ENCODE data around the gene PRKCH.
A peak's percentile ranks its signal among the peaks of the same experiment; 100 is the strongest.

Gene PRKCH

GRCh38 chr14:61355892-61356325, 34.5 kb downstream of the PRKCH start:
- DNase-seq = peak in 10 of 42 donors; percentile 5 to 55 (median 26)
- intact Hi-C loops (cut with DNase I) = no loop called here

DNA sequence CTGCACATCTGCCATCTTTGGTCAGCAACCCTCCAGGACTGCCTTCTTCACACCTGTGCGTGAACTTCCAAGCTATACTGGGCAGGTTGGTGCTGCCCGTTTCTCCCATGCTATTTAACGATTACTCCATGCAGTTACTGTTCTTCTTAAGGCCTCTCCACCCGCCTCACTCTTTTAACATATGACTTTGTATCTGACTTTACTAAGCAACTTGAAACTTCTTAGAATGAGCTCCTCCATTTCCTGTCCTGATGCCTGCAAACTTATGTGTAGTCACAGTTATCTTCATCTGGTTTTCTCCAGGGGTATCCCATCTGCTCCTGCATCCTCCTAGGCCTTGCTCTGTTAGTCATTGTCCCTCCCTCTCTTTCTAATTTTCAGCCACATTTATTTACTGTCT, 35.7 kb downstream of the PRKCH start:
- intact Hi-C loops (cut with DNase I) = no loop called here

DNA sequence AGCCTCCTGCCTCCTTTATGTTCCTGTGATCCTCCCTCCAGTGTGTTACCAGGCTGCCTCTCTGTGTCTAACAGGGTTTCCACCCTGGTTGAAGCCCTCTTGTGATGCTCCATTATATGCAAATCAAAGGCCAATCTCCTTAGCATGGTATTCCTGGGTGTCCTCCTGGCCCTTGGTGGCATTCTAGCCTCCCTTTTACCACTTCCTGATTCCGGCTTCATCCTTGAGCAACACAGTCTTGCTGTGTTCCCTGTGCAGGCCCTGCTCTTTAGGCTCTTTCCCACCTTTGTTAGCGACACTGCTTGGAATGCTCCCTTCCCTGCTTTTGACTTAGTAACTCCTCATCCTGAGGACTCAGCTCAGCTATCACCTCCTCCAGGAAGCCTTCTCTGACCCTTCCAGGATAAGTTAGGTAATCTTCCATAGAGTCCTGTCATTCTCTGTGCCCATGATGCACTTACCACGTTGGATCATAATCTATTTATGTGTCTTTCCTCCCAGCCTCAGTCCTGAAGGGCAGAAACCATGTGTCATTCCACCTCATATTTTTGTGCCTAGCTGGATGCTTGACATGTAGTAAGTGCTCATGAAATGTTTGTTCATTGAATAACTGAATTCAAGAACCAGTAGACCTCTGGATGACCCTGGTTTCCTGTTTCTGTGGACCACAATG, 37.3 kb downstream of the PRKCH start:
- DNase-seq = no peak
- intact Hi-C loops (cut with DNase I) = no loop called here

More for the DNA sequence above, 35.7 kb downstream of the PRKCH start:
- no peak for DNase-seq

DNA sequence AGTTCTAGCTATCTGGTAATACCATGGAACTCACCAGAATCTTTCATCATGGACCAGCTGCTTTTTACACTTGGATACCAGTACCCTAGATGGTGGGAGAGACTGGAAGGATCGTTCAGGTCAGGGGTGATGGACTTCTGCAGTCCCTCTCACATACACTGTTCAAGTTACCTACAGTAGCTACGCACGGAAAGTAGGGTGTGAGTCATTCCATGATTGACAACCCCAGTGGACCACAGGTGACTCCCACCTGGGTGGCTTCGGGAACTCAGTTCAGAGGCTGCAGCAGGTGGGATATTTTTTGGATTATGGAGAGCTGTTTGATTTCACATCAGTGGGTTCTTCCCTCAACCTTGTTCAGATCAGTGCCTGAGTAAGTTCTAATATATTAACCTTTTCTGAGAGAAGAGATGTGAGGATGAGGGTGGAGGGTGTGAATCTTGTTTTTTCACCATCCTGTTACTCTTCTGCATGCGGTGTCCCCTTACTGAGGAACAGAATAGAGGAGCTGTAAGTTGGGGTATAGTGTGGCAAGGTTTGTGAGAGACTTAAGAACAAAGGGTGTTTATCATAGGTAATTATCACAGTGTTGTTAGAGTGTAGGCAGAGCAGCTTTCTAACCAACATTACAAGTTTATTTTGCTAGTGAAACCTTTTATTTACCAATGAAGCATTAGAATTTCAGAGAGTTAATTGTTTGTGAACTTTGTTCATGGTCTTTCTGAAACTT, 39.6 kb downstream of the PRKCH start:
- intact Hi-C loops (cut with DNase I) = no loop called here
- no peak for DNase-seq

DNA sequence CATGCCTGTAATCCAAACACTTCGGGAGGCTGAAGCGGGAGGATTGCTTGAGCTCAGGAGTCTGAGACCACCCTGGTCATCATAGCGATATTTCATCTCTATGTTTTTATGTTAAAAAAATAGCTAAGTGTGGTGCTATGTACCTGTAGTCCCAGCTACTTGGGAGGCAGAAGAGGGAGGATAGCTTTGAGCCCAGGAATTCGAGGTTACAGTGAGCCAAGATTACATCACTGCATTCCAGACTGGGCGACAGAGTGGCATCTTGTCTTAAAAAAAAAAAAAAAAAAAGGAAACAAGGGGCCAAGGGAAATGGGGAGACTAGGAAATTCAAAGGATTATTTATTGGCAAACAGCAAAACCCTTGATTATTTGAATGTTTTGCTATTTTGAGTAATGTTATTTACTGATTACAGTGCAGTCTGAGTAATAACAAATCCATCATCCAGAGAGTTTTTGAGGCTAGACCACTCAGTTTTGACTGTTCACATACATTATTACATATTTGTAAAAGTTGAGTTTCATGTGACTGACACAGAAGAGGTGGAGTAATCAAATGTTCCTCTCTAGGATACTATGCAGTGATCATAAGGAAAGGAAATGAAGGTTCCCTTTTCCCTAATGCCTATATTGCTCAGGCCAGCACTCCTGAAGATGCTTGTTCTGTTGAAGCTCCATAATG, 40.8 kb downstream of the PRKCH start:
- no peak for DNase-seq
- intact Hi-C loops (cut with DNase I) = no loop called here

DNA sequence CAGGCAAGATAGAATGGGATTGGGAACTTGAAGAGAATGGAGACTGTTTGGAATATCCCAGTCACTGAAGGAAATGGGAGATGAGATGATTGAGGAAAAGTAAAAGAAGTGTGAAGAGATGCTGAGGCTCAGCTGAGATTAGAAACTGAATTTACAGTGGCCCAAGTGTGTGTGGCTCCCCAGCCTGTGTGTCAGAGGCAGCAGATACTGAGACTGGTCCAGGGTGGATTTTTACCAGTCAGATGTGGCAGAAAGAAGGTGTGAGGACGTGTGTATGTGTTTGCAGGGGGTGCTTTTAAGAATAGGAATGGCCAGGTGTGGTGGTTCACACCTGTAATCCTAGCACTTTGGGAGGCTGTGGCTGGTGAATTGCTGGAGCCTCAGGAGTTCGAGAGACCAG, 42.9 kb downstream of the PRKCH start:
- intact Hi-C loops (cut with DNase I) = no loop called here
- no peak for DNase-seq

GRCh38 chr14:61365667-61366212, 44.4 kb downstream of the PRKCH start:
- intact Hi-C loops (cut with DNase I) = no loop called here
- DNase-seq = no peak

DNA sequence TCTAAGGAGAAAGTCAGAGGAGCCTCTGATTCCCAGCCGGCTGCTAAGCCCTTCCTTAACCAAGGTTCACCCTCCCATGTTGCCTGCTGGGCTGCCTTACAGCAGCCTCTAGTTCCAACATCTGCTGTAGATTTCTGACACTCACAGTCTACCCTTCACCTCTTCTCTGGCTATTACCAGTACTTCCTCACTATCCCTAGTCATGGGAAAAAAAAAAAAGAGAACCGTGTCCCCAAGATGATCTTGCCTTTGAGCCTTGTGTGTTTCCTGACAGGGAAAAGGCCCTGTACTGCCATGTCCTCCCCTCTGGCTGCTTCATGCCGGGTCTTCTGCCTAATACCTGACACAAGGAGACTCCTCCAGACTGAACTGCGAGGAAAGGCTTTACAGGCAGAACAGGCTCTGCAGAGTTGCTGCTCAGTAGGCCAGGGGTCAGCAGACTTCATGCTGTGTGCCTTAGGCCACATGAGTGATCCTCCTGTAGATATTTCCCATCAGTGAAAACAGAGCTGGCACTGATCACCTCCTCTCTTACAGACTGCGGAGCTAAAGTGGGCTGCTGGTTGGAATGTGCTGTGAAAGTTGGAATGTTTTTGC, 46.8 kb downstream of the PRKCH start:
- intact Hi-C loops (cut with DNase I) = no loop called here
- DNase-seq = no peak

GRCh38 chr14:61368781-61369453, 47.5 kb downstream of the PRKCH start:
- intact Hi-C loops (cut with DNase I) = no loop called here

DNA sequence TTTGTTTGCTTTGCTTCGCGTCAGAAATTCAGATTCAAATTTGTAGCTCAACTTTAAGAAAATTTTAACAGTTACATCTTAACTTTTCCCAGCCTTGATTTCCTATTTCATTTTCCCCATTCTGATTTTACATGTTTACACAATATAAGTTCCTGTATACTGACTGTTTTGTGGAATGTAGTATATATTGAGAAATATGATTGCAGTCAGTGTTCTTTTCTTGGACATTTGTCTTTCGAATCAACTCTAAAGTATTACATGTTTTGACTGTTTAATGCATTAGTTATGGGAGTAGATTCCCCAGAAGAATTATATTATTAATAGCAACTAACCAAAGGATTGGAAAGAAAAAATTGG, 48.1 kb downstream of the PRKCH start:
- intact Hi-C loops (cut with DNase I) = no loop called here

More at GRCh38 chr14:61368781-61369453, 47.5 kb downstream of the PRKCH start:
- no peak for DNase-seq

GRCh38 chr14:61372379-61372778, 51.0 kb downstream of the PRKCH start:
- intact Hi-C loops (cut with DNase I) = no loop called here
- no peak for DNase-seq

More for the DNA sequence above, 48.1 kb downstream of the PRKCH start:
- DNase-seq = no peak

- intact Hi-C loops (cut with DNase I) = no loop called here
- no peak for DNase-seq
Observed at GRCh38 chr14:61372842-61373555, 51.6 kb downstream of the PRKCH start.

GRCh38 chr14:61374284-61374683, 52.9 kb downstream of the PRKCH start:
- intact Hi-C loops (cut with DNase I) = no loop called here

DNA sequence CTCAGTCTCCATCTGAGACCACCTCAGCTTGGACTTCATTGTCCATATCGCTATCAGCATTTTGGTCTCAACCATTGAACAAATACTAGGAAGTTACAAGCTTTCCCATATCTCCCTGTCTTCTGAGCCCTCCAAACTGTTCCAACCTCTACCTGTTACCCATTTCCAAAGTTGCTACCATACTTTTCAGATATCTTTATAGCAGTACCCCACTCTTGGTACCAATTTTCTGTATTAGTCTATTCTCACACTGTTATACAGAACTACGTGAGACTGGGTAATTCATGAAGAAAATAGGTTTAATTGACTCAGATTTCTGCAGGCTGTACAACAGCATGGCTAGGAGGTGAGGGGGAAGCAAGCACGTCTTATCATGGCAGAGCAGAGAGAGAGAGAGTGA, 53.8 kb downstream of the PRKCH start:
- no peak for DNase-seq
- intact Hi-C loops (cut with DNase I) = no loop called here

More at GRCh38 chr14:61374284-61374683, 52.9 kb downstream of the PRKCH start:
- DNase-seq = no peak

DNA sequence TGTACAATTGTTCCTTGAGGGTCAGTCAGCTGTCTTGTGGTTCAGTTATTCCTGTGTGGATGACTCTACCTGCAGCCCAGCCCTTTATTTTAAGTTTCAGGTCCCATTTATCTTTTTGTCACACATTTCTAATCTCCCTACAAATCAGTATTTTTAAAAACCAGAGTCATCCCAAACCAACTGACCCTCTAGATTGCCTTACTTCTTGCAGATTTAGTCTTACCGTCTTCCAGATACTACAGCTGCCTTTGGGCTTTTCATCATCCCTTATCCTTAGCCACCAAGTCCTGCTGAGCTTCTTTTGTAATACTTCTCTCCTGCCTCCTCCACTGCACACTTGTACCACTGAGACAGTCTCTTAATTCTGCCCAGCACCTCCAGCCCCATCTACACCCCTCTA, 54.9 kb downstream of the PRKCH start:
- intact Hi-C loops (cut with DNase I) = no loop called here
- no peak for DNase-seq

- DNase-seq = no peak
- intact Hi-C loops (cut with DNase I) = no loop called here
Observed at GRCh38 chr14:61377749-61378148, 56.4 kb downstream of the PRKCH start.

DNA sequence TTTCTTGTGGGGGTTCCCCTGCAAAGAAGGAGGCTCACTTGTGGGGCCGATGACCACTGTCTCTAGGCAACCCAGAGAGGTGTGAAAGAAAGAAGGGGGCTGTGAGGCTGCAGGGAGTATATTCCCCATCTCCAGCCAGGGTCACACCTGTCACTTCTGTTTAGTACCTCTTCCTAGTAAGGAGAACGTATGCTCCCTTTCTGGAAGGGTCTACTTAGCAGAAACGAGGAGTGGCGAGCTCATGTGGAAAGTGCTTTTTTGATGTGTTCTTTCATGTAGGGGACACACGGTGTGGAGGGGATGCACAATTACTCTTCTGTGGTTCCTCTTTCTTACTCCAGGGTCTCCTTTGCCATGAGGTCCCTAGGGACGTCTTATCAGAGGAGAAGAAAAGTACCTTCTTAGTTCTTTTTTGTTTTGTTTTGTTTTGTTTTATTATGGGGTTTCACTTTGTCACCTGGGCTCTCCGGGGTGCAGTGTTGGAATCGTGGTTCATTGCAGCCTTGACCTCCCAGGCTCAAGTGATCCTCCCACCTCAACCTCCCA, 58.3 kb downstream of the PRKCH start:
- no peak for DNase-seq
- intact Hi-C loops (cut with DNase I) = no loop called here

DNA sequence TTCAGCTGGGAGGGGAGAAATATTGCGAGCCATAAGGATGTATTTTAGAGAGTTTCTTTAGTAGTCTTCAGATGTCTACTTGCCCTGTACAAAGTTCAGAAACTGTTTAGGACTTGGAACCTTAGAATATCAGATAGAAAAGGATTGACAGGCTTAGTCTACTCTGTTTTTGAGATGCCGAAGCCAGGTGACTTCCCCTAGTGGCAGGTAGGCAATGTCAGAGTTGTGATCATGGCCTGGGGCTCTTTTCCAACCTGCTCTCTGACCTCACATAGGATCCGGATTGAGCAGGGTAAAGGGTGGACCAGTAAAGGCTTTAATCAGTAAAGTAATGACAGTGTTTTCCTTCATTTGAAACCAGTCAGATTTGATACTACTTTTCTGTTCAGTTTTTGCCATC, 59.6 kb downstream of the PRKCH start:
- intact Hi-C loops (cut with DNase I) = no loop called here
- no peak for DNase-seq

Measured in head of caudate nucleus (tissue), 42 donors.